ENCODE results near the gene PABPC1L. TPM values are rescaled to one million over a fixed set of nuclear protein-coding genes. Genes with fewer than 3 reads are reported as not detected.

The PABPC1L gene
- total RNA-seq, 1 experiment from 2014 or later = 42.2 TPM

DNA sequence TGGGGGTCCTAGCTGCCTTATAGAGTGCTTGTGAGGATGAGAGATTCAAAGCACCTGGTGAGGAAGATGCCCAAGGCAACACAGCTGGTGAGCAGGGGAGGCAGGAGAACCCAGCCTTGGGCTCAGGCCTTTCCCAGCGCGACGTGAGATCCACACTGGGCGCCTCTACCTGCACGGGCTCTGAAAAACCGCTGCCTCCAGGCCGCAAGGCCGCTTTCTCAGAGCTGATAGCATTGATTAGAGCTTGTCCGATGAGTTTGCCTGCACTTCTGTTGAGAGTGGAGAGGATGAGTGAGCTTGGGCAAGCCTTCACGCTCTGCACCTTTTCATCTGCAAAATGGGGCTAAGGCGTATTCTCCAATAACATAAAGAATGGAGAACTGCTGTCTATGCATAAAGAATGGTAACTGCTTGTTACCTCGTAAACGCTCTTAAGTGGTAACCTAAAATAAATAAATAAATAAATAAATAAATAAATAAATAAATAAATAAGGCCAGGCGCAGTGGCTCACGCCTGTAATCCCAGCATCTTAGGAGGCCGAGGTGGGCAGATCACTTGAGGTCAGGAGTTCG is 916 bp downstream of the PABPC1L start:
- ChIA-PET POLR2A (ENCODE audit: low non-redundant PET) (no interaction called here), CTCF (no interaction called here)
- peak overlapping the region; percentile 57 for H3K27ac ChIP-seq (ENCODE audit: low read depth, low read length, poor library complexity, severe bottlenecking)
- H3K27me3 ChIP-seq (replicated peaks; ENCODE audit: insufficient read depth, low read depth, low read length, poor library complexity) = no peaks in the 10 kb centered on the region
- peaks cover 32% of the 10 kb centered on the region for H3K36me3 ChIP-seq (ENCODE audit: insufficient read depth, low read length, poor library complexity, severe bottlenecking)
- BruUV-seq (replicated peaks) = no TSS peak
- intact Hi-C loops (cut with micrococcal nuclease; ENCODE audit: unreplicated experiment) = no loop called here
- TF ChIP-seq EZH2 (IDR thresholded peaks at IDR 0.05; ENCODE audit: borderline replicate concordance, low read depth, low read length, poor library complexity, severe bottlenecking) = no peak
- H3K9me3 ChIP-seq (ENCODE audit: low read depth, low read length, poor library complexity, severe bottlenecking) = no peaks in the 10 kb centered on the region
- DNase-seq (ENCODE audit: low spot score) = no peak
- H3K4me3 ChIP-seq (ENCODE audit: low read depth, low read length, poor library complexity, severe bottlenecking) = peak overlapping the region; percentile 87
- no peaks in the 10 kb centered on the region for H3K4me1 ChIP-seq (ENCODE audit: insufficient read depth, low read length, poor library complexity, severe bottlenecking)

- ChIA-PET POLR2A (ENCODE audit: low non-redundant PET) (no interaction called here), CTCF (no interaction called here)
- H3K36me3 ChIP-seq (ENCODE audit: insufficient read depth, low read length, poor library complexity, severe bottlenecking) = peaks cover 26% of the 10 kb centered on the region
- BruUV-seq (replicated peaks) = no TSS peak
- no peaks in the 10 kb centered on the region for H3K4me1 ChIP-seq (ENCODE audit: insufficient read depth, low read length, poor library complexity, severe bottlenecking)
- H3K27ac ChIP-seq (ENCODE audit: low read depth, low read length, poor library complexity, severe bottlenecking) = no peak overlapping the region
- H3K4me3 ChIP-seq (ENCODE audit: low read depth, low read length, poor library complexity, severe bottlenecking) = no peak overlapping the region
- intact Hi-C loops (cut with micrococcal nuclease; ENCODE audit: unreplicated experiment) = no loop called here
- H3K9me3 ChIP-seq (ENCODE audit: low read depth, low read length, poor library complexity, severe bottlenecking) = no peaks in the 10 kb centered on the region
- no peaks in the 10 kb centered on the region for H3K27me3 ChIP-seq (replicated peaks; ENCODE audit: insufficient read depth, low read depth, low read length, poor library complexity)
- TF ChIP-seq EZH2 (IDR thresholded peaks at IDR 0.05; ENCODE audit: borderline replicate concordance, low read depth, low read length, poor library complexity, severe bottlenecking) = no peak
- TF ChIP-seq, protein P1, sequence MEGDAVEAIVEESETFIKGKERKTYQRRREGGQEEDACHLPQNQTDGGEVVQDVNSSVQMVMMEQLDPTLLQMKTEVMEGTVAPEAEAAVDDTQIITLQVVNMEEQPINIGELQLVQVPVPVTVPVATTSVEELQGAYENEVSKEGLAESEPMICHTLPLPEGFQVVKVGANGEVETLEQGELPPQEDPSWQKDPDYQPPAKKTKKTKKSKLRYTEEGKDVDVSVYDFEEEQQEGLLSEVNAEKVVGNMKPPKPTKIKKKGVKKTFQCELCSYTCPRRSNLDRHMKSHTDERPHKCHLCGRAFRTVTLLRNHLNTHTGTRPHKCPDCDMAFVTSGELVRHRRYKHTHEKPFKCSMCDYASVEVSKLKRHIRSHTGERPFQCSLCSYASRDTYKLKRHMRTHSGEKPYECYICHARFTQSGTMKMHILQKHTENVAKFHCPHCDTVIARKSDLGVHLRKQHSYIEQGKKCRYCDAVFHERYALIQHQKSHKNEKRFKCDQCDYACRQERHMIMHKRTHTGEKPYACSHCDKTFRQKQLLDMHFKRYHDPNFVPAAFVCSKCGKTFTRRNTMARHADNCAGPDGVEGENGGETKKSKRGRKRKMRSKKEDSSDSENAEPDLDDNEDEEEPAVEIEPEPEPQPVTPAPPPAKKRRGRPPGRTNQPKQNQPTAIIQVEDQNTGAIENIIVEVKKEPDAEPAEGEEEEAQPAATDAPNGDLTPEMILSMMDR (conservative IDR thresholded peaks at IDR 0.05; ENCODE audit: low read depth, low read length) = peak; percentile 38
- peak; percentile 45 for DNase-seq (ENCODE audit: low spot score)
These were observed 1.5 kb downstream of the PABPC1L start for GRCh38 chr20:44911264-44911921.

- H3K36me3 ChIP-seq (ENCODE audit: insufficient read depth, low read length, poor library complexity, severe bottlenecking) = peaks cover 25% of the 10 kb centered on the region
- CTCF ChIA-PET = no interaction called here
- DNase-seq (ENCODE audit: low spot score) = no peak
- H3K4me3 ChIP-seq (ENCODE audit: low read depth, low read length, poor library complexity, severe bottlenecking) = no peak overlapping the region
- intact Hi-C loops (cut with micrococcal nuclease; ENCODE audit: unreplicated experiment) = no loop called here
- H3K9me3 ChIP-seq (ENCODE audit: low read depth, low read length, poor library complexity, severe bottlenecking) = no peaks in the 10 kb centered on the region
- TF ChIP-seq, protein P1 (conservative IDR thresholded peaks at IDR 0.05; ENCODE audit: low read depth, low read length) = no peak
- TF ChIP-seq EZH2 (IDR thresholded peaks at IDR 0.05; ENCODE audit: borderline replicate concordance, low read depth, low read length, poor library complexity, severe bottlenecking) = no peak
- BruUV-seq (replicated peaks) = no TSS peak
- no peaks in the 10 kb centered on the region for H3K27me3 ChIP-seq (replicated peaks; ENCODE audit: insufficient read depth, low read depth, low read length, poor library complexity)
- no peak overlapping the region for H3K27ac ChIP-seq (ENCODE audit: low read depth, low read length, poor library complexity, severe bottlenecking)
- H3K4me1 ChIP-seq (ENCODE audit: insufficient read depth, low read length, poor library complexity, severe bottlenecking) = no peaks in the 10 kb centered on the region
- POLR2A ChIA-PET (ENCODE audit: low non-redundant PET) = no interaction called here
These were observed 2.3 kb downstream of the PABPC1L start for GRCh38 chr20:44912189-44912588.

DNA sequence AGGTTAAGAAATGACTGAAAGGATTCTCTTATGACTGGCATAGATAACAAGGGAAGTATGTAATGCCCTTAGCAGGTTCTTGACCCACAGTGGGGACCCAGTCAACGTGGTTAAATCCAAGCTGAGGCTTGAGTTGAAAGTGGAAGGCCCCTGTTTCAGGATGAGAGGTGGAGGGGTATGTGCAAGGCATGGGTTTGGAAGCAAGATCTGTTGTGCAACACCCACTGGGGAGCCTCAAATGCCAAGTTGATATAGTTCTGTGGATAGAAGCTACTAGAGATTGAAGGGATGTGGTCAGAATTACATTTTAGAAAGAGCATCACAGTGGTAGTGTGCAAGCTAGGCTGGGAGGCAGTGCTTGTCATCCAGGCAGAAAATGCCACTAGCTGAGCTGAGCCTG is 5.1 kb downstream of the PABPC1L start:
- no peak overlapping the region for H3K27ac ChIP-seq (ENCODE audit: low read depth, low read length, poor library complexity, severe bottlenecking)
- no peaks in the 10 kb centered on the region for H3K9me3 ChIP-seq (ENCODE audit: low read depth, low read length, poor library complexity, severe bottlenecking)
- intact Hi-C loops (cut with micrococcal nuclease; ENCODE audit: unreplicated experiment) = no loop called here
- peaks cover 28% of the 10 kb centered on the region for H3K36me3 ChIP-seq (ENCODE audit: insufficient read depth, low read length, poor library complexity, severe bottlenecking)
- ChIA-PET POLR2A (ENCODE audit: low non-redundant PET) (no interaction called here), CTCF (no interaction called here)
- H3K4me1 ChIP-seq (ENCODE audit: insufficient read depth, low read length, poor library complexity, severe bottlenecking) = no peaks in the 10 kb centered on the region
- H3K27me3 ChIP-seq (replicated peaks; ENCODE audit: insufficient read depth, low read depth, low read length, poor library complexity) = no peaks in the 10 kb centered on the region
- no peak for DNase-seq (ENCODE audit: low spot score)
- no TSS peak for BruUV-seq (replicated peaks)
- no peak for TF ChIP-seq EZH2 (IDR thresholded peaks at IDR 0.05; ENCODE audit: borderline replicate concordance, low read depth, low read length, poor library complexity, severe bottlenecking)
- TF ChIP-seq, protein P1 (conservative IDR thresholded peaks at IDR 0.05; ENCODE audit: low read depth, low read length) = no peak
- H3K4me3 ChIP-seq (ENCODE audit: low read depth, low read length, poor library complexity, severe bottlenecking) = no peak overlapping the region

Data from A673 (cell line).